Peyer's patch (tissue), 4 donors: ENCODE results near the gene LARP1. TPM values are rescaled to one million over a fixed set of nuclear protein-coding genes. Genes with fewer than 3 reads are reported as not detected.

Experiments
- DNase-seq, 3 donors: peaks; one replicate each; pipeline ENCODE4 v3.0.0-alpha.2; 2017 to 2019
- H3K27ac ChIP-seq, 4 donors: fragments of 200-600 bp; sonication (generic); one replicate each; pipeline ENCODE4 v1.5.1; 2016 to 2019
- H3K27me3 ChIP-seq, 2 donors: fragments of 200-600 bp; sonication (generic); one replicate each; pipeline ENCODE4 v1.5.1; 2019
- H3K36me3 ChIP-seq, 3 donors: fragments of 200-600 bp; sonication (generic); one replicate each; pipeline ENCODE4 v1.5.1; 2016 to 2019
- H3K4me1 ChIP-seq, 4 donors: fragments of 200-600 bp; sonication (generic); one replicate each; pipeline ENCODE4 v1.5.1; 2016 to 2019
- H3K4me3 ChIP-seq, 4 donors: fragments of 200-600 bp; sonication (generic); 1 replicate in 3 of 4; 2 replicates in 1 of 4; pipeline ENCODE4 v1.5.1; 2016 to 2019; ENCODE audit warnings: mild to moderate bottlenecking in 1 of 4
- H3K9me3 ChIP-seq, 4 donors: fragments of 200-600 bp; sonication (generic); one replicate each; pipeline ENCODE4 v1.5.1; 2016 to 2019; ENCODE audit warnings: mild to moderate bottlenecking in 1 of 4
- POLR2A ChIP-seq, 2 donors: fragments of 450-650 bp; IDR thresholded peaks; one replicate each; pipeline ENCODE4 v1.5.1; 2017; ENCODE audit warnings: antibody characterized with exemption in 2 of 2, mild to moderate bottlenecking in 2 of 2, moderate library complexity in 2 of 2
- total RNA-seq, 4 donors: library from RNA; depleted of rRNA; stranded (reverse); fragments of >200 nt; gene quantifications; one replicate each; pipeline ENCODE4 v1.1.0, GENCODE V29; 2016
- TF ChIP-seq, protein P1 (sequence below), 6 experiments: fragments of 450-650 bp in 4 of 6; fragments of 200-600 bp in 2 of 6; sonication (generic) in 1 of 6; IDR thresholded peaks; one replicate each; pipeline ENCODE4 v1.5.1; 2017 to 2019; ENCODE audit warnings: antibody characterized with exemption in 6 of 6, mild to moderate bottlenecking in 3 of 6, moderate library complexity in 1 of 6

The LARP1 gene
- total RNA-seq, 4 donors from 2014 or later, result 84.1 to 177 (median 127) TPM

DNA sequence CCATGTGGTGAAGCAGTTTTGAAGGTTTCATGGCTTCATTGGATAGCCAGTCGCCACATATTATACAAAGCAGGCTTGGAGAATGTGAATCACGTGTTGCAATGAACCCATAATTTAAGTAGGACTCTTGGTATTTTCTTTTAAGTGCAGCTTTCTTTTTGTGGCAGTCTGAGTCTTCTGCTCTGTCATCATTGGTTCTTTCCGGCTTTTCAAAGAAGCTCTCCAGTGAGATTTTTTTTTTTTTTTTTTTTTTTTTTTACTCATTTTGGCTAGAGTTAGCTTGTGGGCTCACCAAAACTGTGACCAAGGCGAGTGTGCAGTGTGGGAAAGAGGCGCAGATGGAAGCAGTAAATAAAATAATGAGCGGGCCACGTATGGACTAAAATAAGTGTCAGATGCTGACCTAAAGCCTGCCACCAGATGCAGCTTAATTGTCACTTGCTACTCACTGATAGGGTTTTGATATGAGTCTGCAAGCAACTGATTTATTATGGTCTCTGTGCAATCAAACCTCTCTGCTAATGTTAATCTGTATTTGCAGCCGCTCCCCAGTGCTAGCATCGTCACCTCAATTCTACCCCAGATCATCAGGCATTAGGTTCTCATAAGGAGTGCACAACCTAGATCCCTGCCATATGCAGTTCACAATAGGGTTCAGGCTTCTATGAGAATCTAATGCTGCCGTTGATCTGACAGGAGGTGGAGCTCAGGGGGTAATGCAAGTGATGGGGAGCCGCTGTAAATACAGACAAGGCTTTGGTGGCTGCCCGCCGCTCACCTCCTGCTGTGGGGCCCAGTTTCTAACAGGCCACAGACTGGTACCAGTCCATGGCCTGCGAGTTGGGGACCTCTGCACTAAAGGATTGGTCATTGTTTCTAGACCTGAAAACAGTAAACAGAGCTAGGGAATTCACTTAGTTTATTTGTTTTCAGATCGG, 45.5 kb upstream of the LARP1 start:
- TF ChIP-seq, protein P1, sequence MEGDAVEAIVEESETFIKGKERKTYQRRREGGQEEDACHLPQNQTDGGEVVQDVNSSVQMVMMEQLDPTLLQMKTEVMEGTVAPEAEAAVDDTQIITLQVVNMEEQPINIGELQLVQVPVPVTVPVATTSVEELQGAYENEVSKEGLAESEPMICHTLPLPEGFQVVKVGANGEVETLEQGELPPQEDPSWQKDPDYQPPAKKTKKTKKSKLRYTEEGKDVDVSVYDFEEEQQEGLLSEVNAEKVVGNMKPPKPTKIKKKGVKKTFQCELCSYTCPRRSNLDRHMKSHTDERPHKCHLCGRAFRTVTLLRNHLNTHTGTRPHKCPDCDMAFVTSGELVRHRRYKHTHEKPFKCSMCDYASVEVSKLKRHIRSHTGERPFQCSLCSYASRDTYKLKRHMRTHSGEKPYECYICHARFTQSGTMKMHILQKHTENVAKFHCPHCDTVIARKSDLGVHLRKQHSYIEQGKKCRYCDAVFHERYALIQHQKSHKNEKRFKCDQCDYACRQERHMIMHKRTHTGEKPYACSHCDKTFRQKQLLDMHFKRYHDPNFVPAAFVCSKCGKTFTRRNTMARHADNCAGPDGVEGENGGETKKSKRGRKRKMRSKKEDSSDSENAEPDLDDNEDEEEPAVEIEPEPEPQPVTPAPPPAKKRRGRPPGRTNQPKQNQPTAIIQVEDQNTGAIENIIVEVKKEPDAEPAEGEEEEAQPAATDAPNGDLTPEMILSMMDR (IDR thresholded peaks at IDR 0.05), result no peak
- TF ChIP-seq POLR2A (IDR thresholded peaks at IDR 0.05), result no peak
- no peaks in the 10 kb centered on the region for H3K27me3 ChIP-seq
- no peak overlapping the region for H3K4me3 ChIP-seq
- H3K27ac ChIP-seq, result no peak overlapping the region
- H3K36me3 ChIP-seq, result no peaks in the 10 kb centered on the region
- DNase-seq, result no peak
- no peaks in the 10 kb centered on the region for H3K9me3 ChIP-seq
- H3K4me1 ChIP-seq, result peaks cover 0 to 21% (median 0%) of the 10 kb centered on the region in 4 donors

DNA sequence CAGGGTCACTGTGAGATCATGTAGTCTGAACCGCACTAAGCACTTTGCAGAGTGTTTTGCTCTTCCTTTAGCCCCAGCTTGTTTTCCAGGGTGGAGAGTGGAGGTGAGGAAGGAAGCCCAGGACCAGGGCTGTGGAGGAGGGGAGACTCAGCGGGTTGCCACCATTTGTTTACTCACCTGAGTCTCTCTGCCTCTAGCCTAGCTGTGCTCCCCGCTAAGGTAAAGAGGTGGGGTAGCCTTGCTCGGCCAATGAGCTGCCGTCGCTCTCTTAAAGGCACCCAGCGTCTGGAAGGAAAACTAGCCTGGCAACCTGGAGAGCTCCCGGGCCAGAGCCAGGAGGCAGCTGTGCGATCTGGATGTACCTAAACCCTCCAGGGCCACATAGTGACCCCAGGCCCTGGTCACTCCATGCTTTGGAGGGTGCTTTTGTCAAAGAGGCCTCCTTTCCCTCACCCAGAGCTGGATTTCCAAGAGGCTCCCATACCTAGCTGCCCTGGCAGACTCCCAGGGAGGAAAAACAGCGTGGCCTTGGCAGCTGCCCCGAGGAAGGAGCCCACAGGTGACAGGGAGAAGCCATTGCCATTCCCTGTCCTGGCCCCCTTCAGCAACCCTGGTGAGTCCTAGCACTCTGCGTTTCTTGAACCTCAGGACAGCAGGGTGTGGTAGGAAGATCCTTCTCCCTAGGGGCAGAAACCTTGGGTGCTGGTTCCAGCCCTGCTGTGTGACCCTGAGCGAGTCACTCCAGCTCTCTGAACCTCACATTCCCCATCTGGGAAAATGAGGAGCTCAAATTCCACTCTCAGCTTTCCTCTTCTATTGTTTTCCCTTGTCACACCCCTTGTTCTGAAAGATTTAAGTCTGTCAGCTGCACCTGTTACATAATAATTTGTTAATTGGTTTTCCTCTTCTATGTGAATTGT, 42.4 kb upstream of the LARP1 start:
- TF ChIP-seq, protein P1 (IDR thresholded peaks at IDR 0.05), result no peak
- TF ChIP-seq POLR2A (IDR thresholded peaks at IDR 0.05), result peak; percentile 59 to 84
- Histone ChIP-seq H3K4me1 (peaks cover 0 to 21% (median 0%) of the 10 kb centered on the region in 4 donors), H3K27ac (peak overlapping the region; percentile 17 to 83 (median 69)), H3K27me3 (no peaks in the 10 kb centered on the region), H3K36me3 (no peaks in the 10 kb centered on the region), H3K4me3 (peak overlapping the region in 3 of 4 donors; percentile 20 to 49 (median 47)), H3K9me3 (no peaks in the 10 kb centered on the region)
- DNase-seq, result peak in 2 of 3 donors; percentile 83

GRCh38 chr5:154713615-154714125, 41.5 kb upstream of the LARP1 start:
- Histone ChIP-seq H3K36me3 (no peaks in the 10 kb centered on the region), H3K27ac (peak overlapping the region in 3 of 4 donors; percentile 58 to 83 (median 80)), H3K4me1 (peaks cover 0 to 21% (median 0%) of the 10 kb centered on the region in 4 donors), H3K9me3 (no peaks in the 10 kb centered on the region), H3K4me3 (peak overlapping the region in 2 of 4 donors; percentile 47 to 49), H3K27me3 (no peaks in the 10 kb centered on the region)
- DNase-seq, result peak in 2 of 3 donors; percentile 58 to 61
- no peak for TF ChIP-seq POLR2A (IDR thresholded peaks at IDR 0.05)
- TF ChIP-seq, protein P1 (IDR thresholded peaks at IDR 0.05), result no peak

GRCh38 chr5:154714266-154714986, 40.8 kb upstream of the LARP1 start:
- DNase-seq, result peak in 2 of 3 donors; percentile 18 to 53
- peak in 1 of 2 donors; percentile 31 for TF ChIP-seq POLR2A (IDR thresholded peaks at IDR 0.05)
- TF ChIP-seq, protein P1 (IDR thresholded peaks at IDR 0.05), result no peak
- H3K36me3 ChIP-seq, result no peaks in the 10 kb centered on the region
- H3K9me3 ChIP-seq, result no peaks in the 10 kb centered on the region
- no peaks in the 10 kb centered on the region for H3K27me3 ChIP-seq
- H3K4me1 ChIP-seq, result peaks cover 0 to 21% (median 0%) of the 10 kb centered on the region in 4 donors
- peak overlapping the region in 2 of 4 donors; percentile 47 to 49 for H3K4me3 ChIP-seq
- H3K27ac ChIP-seq, result peak overlapping the region in 3 of 4 donors; percentile 58 to 83 (median 80)
